Heart left ventricle (tissue), 16 donors: ENCODE measurements around the gene TMOD4. TPM values are rescaled to one million over a fixed set of nuclear protein-coding genes. Genes with fewer than 3 reads are reported as not detected.

Experiments used
- ATAC-seq, 4 donors: fragments of 200-7000 bp; cut with Tn5 transposase; one replicate each; pipeline ENCODE4 v1.9.1; 2020 to 2022; ENCODE audit warnings: moderate library complexity in 4 of 4, mild to moderate bottlenecking in 3 of 4, moderate number of reproducible peaks in 1 of 4
- DNase-seq, 5 donors: peaks; one replicate each; pipeline ENCODE4 v3.0.0-alpha.2; 2020
- H3K27ac ChIP-seq, 12 donors: fragments of 200-600 bp; sonication (generic) in 4 of 12; one replicate each; pipeline versions ENCODE4 v1.5.0 to v1.8.0; 2016 to 2022; ENCODE audit warnings: mild to moderate bottlenecking in 2 of 12
- H3K27me3 ChIP-seq, 9 donors: fragments of 200-600 bp; sonication (generic) in 2 of 9; one replicate each; pipeline versions ENCODE4 v1.5.1 to v1.8.0; 2016 to 2022; ENCODE audit warnings: mild to moderate bottlenecking in 3 of 9
- H3K36me3 ChIP-seq, 9 donors: fragments of 200-600 bp; sonication (generic) in 2 of 9; one replicate each; pipeline versions ENCODE4 v1.5.0 to v1.8.0; 2018 to 2022; ENCODE audit warnings: mild to moderate bottlenecking in 2 of 9
- H3K4me1 ChIP-seq, 12 donors: fragments of 200-600 bp; sonication (generic) in 4 of 12; one replicate each; pipeline versions ENCODE4 v1.5.0 to v1.8.0; 2016 to 2022; ENCODE audit warnings: mild to moderate bottlenecking in 3 of 12
- H3K4me3 ChIP-seq, 12 donors: fragments of 200-600 bp; sonication (generic) in 4 of 12; one replicate each; pipeline versions ENCODE4 v1.5.0 to v1.8.0; 2017 to 2022; ENCODE audit warnings: mild to moderate bottlenecking in 9 of 12, moderate library complexity in 4 of 12
- H3K9me3 ChIP-seq, 12 donors: fragments of 200-600 bp; sonication (generic) in 4 of 12; one replicate each; pipeline versions ENCODE4 v1.5.0 to v1.8.0; 2016 to 2022; ENCODE audit warnings: mild to moderate bottlenecking in 1 of 12
- CTCF ChIP-seq, 12 donors: fragments of 200-600 bp; sonication (generic) in 4 of 12; IDR thresholded peaks; one replicate each; pipeline versions ENCODE4 v1.5.0 to v1.8.0; 2018 to 2022; ENCODE audit warnings: antibody characterized with exemption in 12 of 12, mild to moderate bottlenecking in 5 of 12
- POLR2A ChIP-seq, 2 donors: fragments of 450-650 bp; IDR thresholded peaks; one replicate each; pipeline ENCODE4 v1.6.1; 2017; ENCODE audit warnings: antibody characterized with exemption in 2 of 2, mild to moderate bottlenecking in 2 of 2, moderate library complexity in 2 of 2
- WGBS, 4 donors: extraction: QIAGEN DNeasy Blood & Tissue Kit in 2 of 4; methylation state at CpG; one replicate each; pipeline versions ENCODE4 v1.1.5 to v1.1.7; 2013 to 2018; 5-methylcytosine and 5-hydroxymethylcytosine counted together
- intact Hi-C, 10 donors: fragments of 100-400 bp; cut with DNase I; formaldehyde crosslinking; loops; one replicate each; pipeline versions ENCODE4 v1.11.1 to v1.14.2; 2022
- polyA plus RNA-seq, 2 donors: library from polyadenylated mRNA; stranded (reverse); fragments of 200-250 nt; gene quantifications; one replicate each; pipeline ENCODE4 v1.2.3, GENCODE V29; 2013
- total RNA-seq, 9 donors: library from RNA; depleted of rRNA in 2 of 9; stranded (reverse); fragments of >200 nt in 2 of 9; fragmentation: NEBNext Ultra II Directional in 3 of 9; extraction: Animal tissue kit (Norgen Biotek cat#: 25700) in 3 of 9; gene quantifications; one replicate each; pipeline versions ENCODE4 v1.1.0 to v1.2.4, GENCODE V29; 2016 to 2023
- donor health status: ischemic (EF 13 %, LVEDD 7.1; RV severe dilation, severe dysfunction).
- donor health status: healthy with polysubstance abuse.
- donor health status: DM: no; HTN: yes; CAD: no.
- donor health status: DM: no; HTN: no; CAD: no.
- donor health status: ischemic (EF 25% LVEDD 6.9; RV normal size, moderate dysfunction).
- donor health status: ischemic (EF 25% LVEDD 5.7; RV mildly dilated, moderate dysfunction).
- donor health status: healthy.
- donor health status: DM: yes; HTN: yes; CAD: no.
- donor health status: ischemic (EF 35%, LVEDD 5.7; RV mildly dilated, moderate dysfunction).
- donor health status: nonischemic (EF 11% LVEDD 7.7; RV severe dilation, severe dysfunction).
- donor health status: DM: yes; HTN: yes; CAD: no.
- donor health status: PGD.
- donor health status: ischemic (EF 29% LVEDD 5.4; RV normal size, mild dysfunction).
- donor health status: nonischemic (EF 23%, LVEDD 6.1; RV moderate dilation, normal function).

The TMOD4 gene
- total and polyA plus RNA-seq, 11 donors = 0.37 to 0.61 (median 0.50) TPM; not detected in 8

- intact Hi-C loops = loop anchor here in 2 of 10 donors (5.0 to 10.0 kb wide), 3 partner anchors 37 to 137 kb away; partner anchors contain the start of genes MINDY1 (in 1 of the 2) and PRUNE1 (in 1 of the 2)
- Histone ChIP-seq H3K27me3 (peaks cover 0 to 5% (median 0%) of the 10 kb centered on the region in 9 donors), H3K9me3 (no peaks in the 10 kb centered on the region), H3K27ac (peak overlapping the region; percentile 79 to 92 (median 87)), H3K36me3 (peaks cover 0 to 24% (median 10%) of the 10 kb centered on the region in 9 donors), H3K4me1 (peaks cover 13 to 58% (median 39%) of the 10 kb centered on the region in 12 donors), H3K4me3 (peak overlapping the region; percentile 66 to 97 (median 84))
- no peak for TF ChIP-seq CTCF (IDR thresholded peaks at IDR 0.05)
- TF ChIP-seq POLR2A (IDR thresholded peaks at IDR 0.05) = no peak
- peak in 3 of 4 donors; percentile 2 to 48 (median 11) for ATAC-seq
- peak in 3 of 5 donors; percentile 65 to 75 (median 75) for DNase-seq
- 26 to 37% (median 34%) methylated on average over 6 to 7 of the region's 7 CpGs for WGBS, 4 donors
Observed at GRCh38 chr1:151144474-151145303, 31.1 kb downstream of the TMOD4 start.

GRCh38 chr1:151143986-151144385, 31.8 kb downstream of the TMOD4 start:
- intact Hi-C loops = loop anchor here in 1 of 10 donors (5.0 to 10.0 kb wide), 2 partner anchors 37 to 119 kb away; no protein-coding TSS in a partner anchor
- H3K36me3 ChIP-seq = peaks cover 0 to 31% (median 17%) of the 10 kb centered on the region in 9 donors
- TF ChIP-seq CTCF (IDR thresholded peaks at IDR 0.05) = no peak
- TF ChIP-seq POLR2A (IDR thresholded peaks at IDR 0.05) = no peak
- H3K4me1 ChIP-seq = peaks cover 13 to 58% (median 39%) of the 10 kb centered on the region in 12 donors
- peak overlapping the region; percentile 79 to 92 (median 87) for H3K27ac ChIP-seq
- ATAC-seq (no peak), DNase-seq (no peak)
- H3K4me3 ChIP-seq = peak overlapping the region in 10 of 12 donors; percentile 66 to 97 (median 84)
- WGBS, 4 donors = 8 to 18% (median 12%) methylated on average over 5 of the region's 5 CpGs
- H3K9me3 ChIP-seq = no peaks in the 10 kb centered on the region
- H3K27me3 ChIP-seq = peaks cover 0 to 5% (median 0%) of the 10 kb centered on the region in 9 donors

- ATAC-seq = peak in 2 of 4 donors; percentile 12 to 22
- Histone ChIP-seq H3K9me3 (no peaks in the 10 kb centered on the region), H3K27me3 (peaks cover 0 to 5% (median 0%) of the 10 kb centered on the region in 9 donors), H3K36me3 (peaks cover 0 to 40% (median 26%) of the 10 kb centered on the region in 9 donors), H3K27ac (peak overlapping the region; percentile 79 to 92 (median 87)), H3K4me1 (peaks cover 13 to 58% (median 39%) of the 10 kb centered on the region in 12 donors), H3K4me3 (peak overlapping the region in 3 of 12 donors; percentile 12 to 83 (median 80))
- 28 to 45% (median 35%) methylated on average over 7 of the region's 7 CpGs for WGBS, 4 donors
- DNase-seq = no peak
- intact Hi-C loops = loop anchor here in 1 of 10 donors (5.0 to 10.0 kb wide), 2 partner anchors 36 to 118 kb away; no protein-coding TSS in a partner anchor
- TF ChIP-seq POLR2A (IDR thresholded peaks at IDR 0.05) = no peak
- TF ChIP-seq CTCF (IDR thresholded peaks at IDR 0.05) = peak in 3 of 12 donors; percentile 8 to 30 (median 16)
Observed at GRCh38 chr1:151143057-151143435, 32.7 kb downstream of the TMOD4 start.
